Stimulated activated CD4-positive, alpha-beta T cell treated with anti-CD3 and anti-CD28 coated beads, Interleukin-1b, Interleukin-23, amount 100 ng/mL, for 1 hour (primary cell): ENCODE results near the gene MRGPRG.
"Not testable (repeated sequence)": the region's sequence is repeated elsewhere in the genome, so short reads cannot be mapped to it uniquely, and the experiment has no call there.

ENCODE experiments used
- DNase-seq, 2 donors: peaks; one replicate each; pipeline ENCODE4 v3.0.0-alpha.2; 2020; ENCODE audit warnings: low read depth in 2 of 2

Gene MRGPRG

DNA sequence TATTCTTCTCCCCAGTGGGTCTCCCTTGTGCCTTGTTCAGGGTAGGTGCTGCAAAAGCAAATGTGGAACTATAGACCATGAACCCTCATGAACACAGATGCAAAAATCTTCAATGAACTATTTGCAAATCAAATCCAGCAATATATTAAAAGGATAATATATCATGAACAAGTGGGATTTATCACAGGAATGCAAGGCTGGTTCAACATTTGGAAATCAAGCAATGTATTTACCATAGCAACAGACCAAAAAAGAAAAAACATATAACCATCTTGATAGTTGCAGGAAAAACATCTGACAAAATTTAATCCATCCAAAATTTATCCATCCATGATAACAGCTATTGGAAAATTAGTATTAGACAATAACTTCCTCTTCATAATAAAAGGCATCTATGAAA is 42.1 kb downstream of the MRGPRG start:
- no peak for DNase-seq

DNA sequence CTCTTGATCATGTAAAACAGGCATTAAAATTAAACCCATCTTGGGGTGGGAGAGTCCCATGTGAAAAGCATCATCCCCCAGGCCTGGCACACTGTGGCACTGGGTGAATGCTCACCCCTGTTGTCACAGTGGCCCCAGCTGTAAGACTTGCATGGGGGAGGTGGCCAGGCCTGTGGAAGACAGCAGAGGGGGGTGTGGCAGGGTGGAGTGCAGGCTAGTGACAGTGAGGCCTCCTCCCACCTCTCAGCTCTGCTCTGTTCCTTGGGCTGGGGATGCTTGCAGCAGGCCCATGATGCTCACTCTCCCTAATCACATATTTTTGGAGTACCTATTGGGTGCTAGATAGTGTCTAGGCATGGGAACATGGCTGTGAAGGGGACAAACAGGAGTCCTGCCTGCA is 43.4 kb downstream of the MRGPRG start:
- no peak for DNase-seq

DNA sequence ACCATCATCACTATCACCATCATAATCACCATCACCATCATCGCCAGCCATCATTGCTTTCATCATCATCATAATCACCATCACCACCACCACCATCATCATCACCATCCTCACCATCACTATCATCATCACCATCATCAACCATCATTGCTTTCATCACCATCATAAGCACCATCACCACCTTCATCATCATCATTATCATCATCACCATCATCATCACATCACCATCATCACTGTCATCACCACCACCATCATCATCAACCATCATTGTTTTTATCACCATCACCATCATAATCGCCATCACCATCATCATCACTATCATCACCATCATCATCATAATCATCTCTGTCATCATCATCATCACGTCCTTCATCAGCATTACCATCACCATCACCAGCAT is 44.2 kb downstream of the MRGPRG start:
- no peak for DNase-seq

- DNase-seq: no peak
Measured at GRCh38 chr11:3173795-3174194, 44.8 kb downstream of the MRGPRG start.

GRCh38 chr11:3171931-3172560 is 46.6 kb downstream of the MRGPRG start:
- no peak for DNase-seq

GRCh38 chr11:3170756-3171650 is 47.6 kb downstream of the MRGPRG start:
- no peak for DNase-seq

- no peak for DNase-seq
Measured at GRCh38 chr11:3170044-3170755, 48.4 kb downstream of the MRGPRG start.

- no peak for DNase-seq
Measured at GRCh38 chr11:3169255-3170043, 49.2 kb downstream of the MRGPRG start.

DNA sequence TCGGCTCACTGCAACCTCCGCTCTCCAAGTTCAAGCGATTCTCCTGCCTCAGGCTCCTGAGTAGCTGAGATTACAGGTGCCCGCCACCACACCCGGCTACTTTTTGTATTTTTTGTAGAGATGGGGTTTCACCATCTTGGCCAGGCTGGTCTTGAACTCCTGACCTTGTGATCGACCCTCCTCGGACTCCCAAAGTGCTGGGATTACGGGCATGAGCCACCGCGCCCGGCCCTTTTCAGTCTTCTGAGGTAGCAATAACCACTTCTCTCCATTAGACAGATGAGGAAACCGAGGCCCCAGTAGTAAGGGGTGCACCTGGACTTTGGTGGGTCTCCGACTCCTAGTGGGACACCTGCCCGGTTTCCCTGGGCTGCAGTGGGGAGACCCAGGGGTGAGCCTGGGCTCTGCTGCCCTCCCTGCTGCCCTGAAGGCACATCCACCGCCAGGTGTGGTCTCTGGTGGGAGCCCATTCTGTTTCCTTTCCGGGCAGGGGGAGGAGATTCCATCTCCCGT is 49.8 kb downstream of the MRGPRG start:
- DNase-seq: not testable (repeated sequence)
